GM12878 (cell line): ENCODE measurements around the gene OR52N4. TPM values are rescaled to one million over a fixed set of nuclear protein-coding genes. Genes with fewer than 3 reads are reported as not detected.
"Not testable (repeated sequence)": the region's sequence is repeated elsewhere in the genome, so short reads cannot be mapped to it uniquely, and the experiment has no call there.

Source experiments
- ATAC-seq: fragments of 200-7000 bp; cut with Tn5 transposase; 3 replicates; pipeline ENCODE4 v1.9.1; 2020; ENCODE audit warnings: mild to moderate bottlenecking, moderate library complexity
- BruUV-seq: library from RNA; stranded (reverse); fragments of 400-500 nt; replicated peaks from 2 replicates; lab custom pipeline; 2021; lab: Mats Ljungman, UMichigan
- CTCF ChIA-PET: fragments of 300-600 bp; sonication (Branson Sonifier 250); formaldehyde crosslinking; extraction: SDS; loops from one replicate; lab custom pipeline; 2021; ENCODE audit warnings: inconsistent platforms; lab: Yijun Ruan, JAX
- POLR2A ChIA-PET: fragments of 350-600 bp; formaldehyde crosslinking; extraction: SDS; loops from one replicate; lab custom pipeline; 2021; ENCODE audit warnings: inconsistent platforms; lab: Charles Lee
- RAD21 ChIA-PET: fragments of 300-600 bp; sonication (Branson Sonifier 250); formaldehyde crosslinking; loops from one replicate; lab custom pipeline; 2023; ENCODE audit warnings: antibody characterized with exemption; ENCODE audit not compliant: unreplicated experiment; lab: Charles Lee
- SMC1A ChIA-PET: fragments of 300-600 bp; sonication (Branson Sonifier 250); formaldehyde crosslinking; loops from one replicate; lab custom pipeline; 2023; ENCODE audit not compliant: unreplicated experiment, uncharacterized antibody; lab: Charles Lee
- DNase-seq: peaks from one replicate; pipeline ENCODE4 v3.0.0-alpha.2; 2011; ENCODE audit warnings: low read depth, low spot score
- FAIRE-seq: peaks from 3 replicates; lab custom pipeline; 2011; peaks lifted over from hg19 to GRCh38; lab: Jason Lieb, UNC
- H2AFZ ChIP-seq: 2 replicates; pipeline ENCODE4 v1.6.0; 2011; ENCODE audit warnings: low read depth, low read length, control low read depth; ENCODE audit not compliant: control insufficient read depth
- H3K27ac ChIP-seq: 2 replicates; pipeline ENCODE4 v1.5.1; 2011; ENCODE audit warnings: control low read depth; ENCODE audit not compliant: control insufficient read depth, insufficient read depth
- H3K27me3 ChIP-seq, 2 experiments: replicated peaks in 1 of 2; 2 replicates each; pipeline versions ENCODE4 v1.6.0 to v1.6.1; 2011; ENCODE audit warnings: low read length in 1 of 2; ENCODE audit not compliant: control insufficient read depth in 2 of 2, insufficient read depth in 2 of 2
- H3K36me3 ChIP-seq, 2 experiments: 2 replicates each; pipeline ENCODE4 v1.5.1; 2011; ENCODE audit warnings: low read length in 1 of 2; ENCODE audit not compliant: control insufficient read depth in 2 of 2, insufficient read depth in 2 of 2
- H3K4me1 ChIP-seq: 2 replicates; pipeline ENCODE4 v1.6.1; 2011; ENCODE audit warnings: mild to moderate bottlenecking, low read length, moderate library complexity, mixed read lengths; ENCODE audit not compliant: control insufficient read depth, insufficient read depth
- H3K4me2 ChIP-seq: 2 replicates; pipeline ENCODE4 v1.6.0; 2011; ENCODE audit warnings: control low read depth; ENCODE audit not compliant: control insufficient read depth, insufficient read depth
- H3K4me3 ChIP-seq: fragments of 200-600 bp; sonication (generic); 2 replicates; pipeline ENCODE4 v1.5.1; 2016
- H3K79me2 ChIP-seq: 2 replicates; pipeline ENCODE4 v1.6.0; 2011; ENCODE audit warnings: low read length; ENCODE audit not compliant: control insufficient read depth, insufficient read depth
- H3K9ac ChIP-seq: 2 replicates; pipeline ENCODE4 v1.8.0; 2011; ENCODE audit warnings: low read length, control low read depth, mixed read lengths; ENCODE audit not compliant: control insufficient read depth, insufficient read depth
- H3K9me3 ChIP-seq: replicated peaks from 3 replicates; pipeline ENCODE4 v1.5.1; 2011; ENCODE audit warnings: mild to moderate bottlenecking, low read length; ENCODE audit not compliant: control insufficient read depth, insufficient read depth
- H4K20me1 ChIP-seq: 2 replicates; pipeline ENCODE4 v1.6.0; 2011; ENCODE audit not compliant: control insufficient read depth, insufficient read depth
- BCL11A ChIP-seq: IDR thresholded peaks from 2 replicates; pipeline ENCODE4 v1.6.1; 2011; ENCODE audit warnings: low read depth, low read length
- CBX5 ChIP-seq: sonication (generic); IDR thresholded peaks from 2 replicates; pipeline ENCODE4 v1.6.1; 2016; ENCODE audit warnings: low read depth, moderate library complexity, mild to moderate bottlenecking, inconsistent platforms
- NFIC ChIP-seq: IDR thresholded peaks from 2 replicates; pipeline ENCODE4 v1.6.1; 2012; ENCODE audit warnings: low read depth, mild to moderate bottlenecking, inconsistent platforms, low read length, moderate library complexity
- PAX5 ChIP-seq: IDR thresholded peaks from 2 replicates; pipeline ENCODE4 v1.6.1; 2011; ENCODE audit warnings: low read depth, low read length, borderline replicate concordance
- PML ChIP-seq: IDR thresholded peaks from 2 replicates; pipeline ENCODE4 v1.6.1; 2012; ENCODE audit warnings: low read length, inconsistent platforms
- RCOR1 ChIP-seq: conservative IDR thresholded peaks from 2 replicates; pipeline ENCODE4 v1.6.1; 2012; ENCODE audit warnings: low read depth, low read length, improper control_type of control experiment
- SREBF1 ChIP-seq: IDR thresholded peaks from 2 replicates; pipeline ENCODE4 v1.6.1; 2012; ENCODE audit warnings: mild to moderate bottlenecking, low read length
- ZNF217 ChIP-seq: fragments of 450-650 bp; IDR thresholded peaks from 2 replicates; pipeline ENCODE4 v1.6.1; 2017; ENCODE audit warnings: antibody characterized with exemption, mild to moderate bottlenecking
- ZNF274 ChIP-seq: IDR thresholded peaks from one replicate; pipeline ENCODE4 v1.8.0; 2011; ENCODE audit not compliant: insufficient read length, insufficient read depth
- WGBS: methylation state at CpG from one replicate; pipeline ENCODE4 v1.1.6; 2016; ENCODE audit warnings: low lambda C conversion rate; ENCODE audit not compliant: insufficient replicate concordance, insufficient coverage; ENCODE audit errors: missing lambda C conversion rate; 5-methylcytosine and 5-hydroxymethylcytosine counted together
- in situ Hi-C: fragments of 300-500 bp; cut with MboI; formaldehyde crosslinking; loops from 9 replicates; pipeline ENCODE4 v1.14.3; 2018; ENCODE audit warnings: mixed read lengths
- intact Hi-C: fragments of 100-400 bp; cut with micrococcal nuclease; formaldehyde crosslinking; loops from one replicate; pipeline ENCODE4 v1.14.2; 2022; ENCODE audit not compliant: unreplicated experiment
- polyA plus RNA-seq, 11 experiments: library from polyadenylated mRNA; depleted of rRNA in 4 of 11; unstranded in 6 of 11; stranded (reverse) in 5 of 11; fragments of >200 nt; fragmentation: Nextera tagmentation in 4 of 11; fragmentation: Illumina TruSeq in 1 of 11; extraction: Ambion mirVana in 4 of 11; extraction: Trizol in 1 of 11; gene quantifications; 1 replicate in 1 of 11; 2 replicates in 10 of 11; pipeline versions ENCODE4 v1.2.1 to v1.2.3, GENCODE V29; 2011 to 2016; ENCODE audit warnings: inconsistent platforms in 2 of 11, missing spikeins in 2 of 11, low read depth in 1 of 11
- total RNA-seq, 4 experiments: library from RNA; depleted of rRNA in 3 of 4; stranded (reverse); fragments of >200 nt in 3 of 4; fragmentation: Illumina TruSeq in 1 of 4; extraction: Trizol in 1 of 4; gene quantifications; 2 replicates each; pipeline versions ENCODE4 v1.2.1 to v1.2.3, GENCODE V29; 2013 to 2021

OR52N4 gene
- total and polyA plus RNA-seq, 10 of the 15 experiments (the other 5 are each of a cell fraction or from before 2014, with no cell fraction given), result 0.16 to 8.6 (median 0.67) TPM; not detected in 1

GRCh38 chr11:5713695-5714094 lies 40.3 kb upstream of the OR52N4 start:
- ChIA-PET CTCF (interaction anchor here (0.8 to 4.4 kb wide), 12 partner anchors 11 to 177 kb away, joined by 3 to 28 read pairs (median 4); partner anchors contain the start of genes TRIM34 and TRIM5), SMC1A (interaction anchor here (0.8 to 5.5 kb wide), 8 partner anchors 9 to 242 kb away, joined by 3 to 45 read pairs (median 3); partner anchors contain the start of genes TRIM22 and TRIM5), POLR2A (no interaction called here), RAD21 (interaction anchor here (0.6 to 4.6 kb wide), 3 partner anchors 24 to 30 kb away, joined by 3 to 26 read pairs (median 4); partner anchors contain the start of genes TRIM22 and TRIM5)
- Histone ChIP-seq H3K36me3 (peaks cover 2 to 10% of the 10 kb centered on the region in 2 experiments), H3K4me2 (no peak overlapping the region), H3K9ac (no peak overlapping the region), H3K27me3 (no peaks in the 10 kb centered on the region), H3K4me3 (no peak overlapping the region), H3K79me2 (no peaks in the 10 kb centered on the region), H3K9me3 (no peaks in the 10 kb centered on the region; the same call in 2 of the 3 replicates), H2AFZ (no peak overlapping the region), H3K4me1 (no peaks in the 10 kb centered on the region), H4K20me1 (no peaks in the 10 kb centered on the region), H3K27ac (no peak overlapping the region)
- DNase-seq (no peak), ATAC-seq (no peak; the same call in 2 of the 3 replicates), FAIRE-seq (no peak)
- no TSS peak for BruUV-seq
- in situ Hi-C loops (no loop called here), intact Hi-C loops (no loop called here)
- TF ChIP-seq ZNF274, result no peak
- TF ChIP-seq PAX5, result no peak
- no peak for TF ChIP-seq NFIC
- no peak for TF ChIP-seq RCOR1
- no peak for TF ChIP-seq SREBF1
- no peak for TF ChIP-seq PML
- no peak for TF ChIP-seq ZNF217
- no peak for TF ChIP-seq BCL11A
- TF ChIP-seq CBX5, result no peak
- 54% methylated on average over 5 of the region's 5 CpGs for WGBS

DNA sequence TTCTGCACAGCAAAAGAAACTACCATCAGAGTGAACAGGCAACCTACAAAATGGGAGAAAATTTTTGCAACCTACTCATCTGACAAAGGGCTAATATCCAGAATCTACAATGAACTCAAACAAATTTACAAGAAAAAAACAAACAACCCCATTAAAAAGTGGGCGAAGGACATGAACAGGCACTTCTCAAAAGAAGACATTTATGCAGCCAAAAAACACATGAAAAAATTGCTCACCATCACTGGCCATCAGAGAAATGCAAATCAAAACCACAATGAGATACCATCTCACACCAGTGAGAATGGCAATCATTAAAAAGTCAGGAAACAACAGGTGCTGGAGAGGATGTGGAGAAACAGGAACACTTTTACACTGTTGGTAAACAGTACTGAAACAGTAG lies 37.5 kb upstream of the OR52N4 start:
- POLR2A ChIA-PET, DNase-seq, H3K79me2 ChIP-seq, in situ Hi-C loops, ATAC-seq, H3K4me3 ChIP-seq, H4K20me1 ChIP-seq, RAD21 ChIA-PET, H3K4me2 ChIP-seq, SMC1A ChIA-PET, intact Hi-C loops, H3K27ac ChIP-seq, H3K4me1 ChIP-seq, H2AFZ ChIP-seq, CTCF ChIA-PET, H3K9ac ChIP-seq, FAIRE-seq, H3K27me3 ChIP-seq, H3K9me3 ChIP-seq, H3K36me3 ChIP-seq, BruUV-seq: not testable (repeated sequence)
- no CpG with 5 or more reads among the region's 1 CpG for WGBS
